Endothelial cell (in vitro differentiated cells): ENCODE results near the gene SLC7A11. TPM values are rescaled to one million over a fixed set of nuclear protein-coding genes. Genes with fewer than 3 reads are reported as not detected.

ENCODE experiments used
- DNase-seq: peaks from one replicate; pipeline ENCODE4 v3.0.0; 2021; ENCODE audit warnings: low spot score
- H3K27ac Mint-ChIP-seq: one replicate; pipeline ENCODE4 v1.8.0; 2021; ENCODE audit warnings: mixed read lengths, inconsistent platforms; ENCODE audit not compliant: unreplicated experiment
- H3K27me3 Mint-ChIP-seq: one replicate; pipeline ENCODE4 v1.8.0; 2021; ENCODE audit warnings: mild to moderate bottlenecking, moderate library complexity, mixed read lengths, inconsistent platforms; ENCODE audit not compliant: unreplicated experiment
- H3K36me3 Mint-ChIP-seq: one replicate; pipeline ENCODE4 v1.8.0; 2021; ENCODE audit warnings: mild to moderate bottlenecking, low read depth, mixed read lengths, inconsistent platforms; ENCODE audit not compliant: unreplicated experiment
- H3K4me1 Mint-ChIP-seq: one replicate; pipeline ENCODE4 v1.8.0; 2021; ENCODE audit warnings: mild to moderate bottlenecking, mixed read lengths, inconsistent platforms; ENCODE audit not compliant: unreplicated experiment
- H3K4me3 Mint-ChIP-seq: one replicate; pipeline ENCODE4 v1.8.0; 2021; ENCODE audit warnings: mild to moderate bottlenecking, mixed read lengths, inconsistent platforms; ENCODE audit not compliant: unreplicated experiment
- H3K9me3 Mint-ChIP-seq: one replicate; pipeline ENCODE4 v1.8.0; 2021; ENCODE audit warnings: mixed read lengths, inconsistent platforms; ENCODE audit not compliant: unreplicated experiment
- total RNA-seq: library from RNA; stranded (reverse); fragmentation: NEBNext Ultra II Directional; extraction: Animal tissue kit (Norgen Biotek cat#: 25700); gene quantifications from one replicate; pipeline ENCODE4 v1.2.1, GENCODE V29; 2021; ENCODE audit not compliant: unreplicated experiment
- TF ChIP-seq, protein P1 (sequence below): fragments of 200-600 bp; sonication (generic); IDR thresholded peaks from one replicate; pipeline ENCODE4 v1.5.0; 2021; ENCODE audit warnings: antibody characterized with exemption; ENCODE audit not compliant: unreplicated experiment

Gene SLC7A11
- total RNA-seq, 1 donor from 2014 or later, result 5.1 TPM

DNA sequence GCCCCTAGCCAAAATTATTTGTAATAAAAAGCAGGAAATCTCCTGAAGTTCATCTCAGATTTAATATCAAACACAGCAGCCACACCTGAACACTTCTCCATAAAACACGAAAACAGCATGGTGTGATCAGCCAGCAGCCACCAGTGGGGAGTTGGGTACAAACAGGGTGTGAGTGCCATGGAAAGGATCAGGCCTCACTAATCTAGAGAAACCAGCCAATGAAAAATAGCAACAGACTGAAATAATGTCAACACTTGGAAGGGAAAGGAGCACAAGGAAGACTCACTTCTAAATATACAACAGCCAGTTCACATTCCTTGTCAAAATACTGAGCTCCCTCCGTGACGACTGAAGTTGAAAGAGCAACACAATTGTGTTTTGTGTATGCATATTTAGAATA is 46.0 kb downstream of the SLC7A11 start:
- H3K4me3 Mint-ChIP-seq, result no peak overlapping the region
- no peaks in the 10 kb centered on the region for H3K9me3 Mint-ChIP-seq
- no peak for DNase-seq
- TF ChIP-seq, protein P1, sequence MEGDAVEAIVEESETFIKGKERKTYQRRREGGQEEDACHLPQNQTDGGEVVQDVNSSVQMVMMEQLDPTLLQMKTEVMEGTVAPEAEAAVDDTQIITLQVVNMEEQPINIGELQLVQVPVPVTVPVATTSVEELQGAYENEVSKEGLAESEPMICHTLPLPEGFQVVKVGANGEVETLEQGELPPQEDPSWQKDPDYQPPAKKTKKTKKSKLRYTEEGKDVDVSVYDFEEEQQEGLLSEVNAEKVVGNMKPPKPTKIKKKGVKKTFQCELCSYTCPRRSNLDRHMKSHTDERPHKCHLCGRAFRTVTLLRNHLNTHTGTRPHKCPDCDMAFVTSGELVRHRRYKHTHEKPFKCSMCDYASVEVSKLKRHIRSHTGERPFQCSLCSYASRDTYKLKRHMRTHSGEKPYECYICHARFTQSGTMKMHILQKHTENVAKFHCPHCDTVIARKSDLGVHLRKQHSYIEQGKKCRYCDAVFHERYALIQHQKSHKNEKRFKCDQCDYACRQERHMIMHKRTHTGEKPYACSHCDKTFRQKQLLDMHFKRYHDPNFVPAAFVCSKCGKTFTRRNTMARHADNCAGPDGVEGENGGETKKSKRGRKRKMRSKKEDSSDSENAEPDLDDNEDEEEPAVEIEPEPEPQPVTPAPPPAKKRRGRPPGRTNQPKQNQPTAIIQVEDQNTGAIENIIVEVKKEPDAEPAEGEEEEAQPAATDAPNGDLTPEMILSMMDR, result no peak
- no peaks in the 10 kb centered on the region for H3K27me3 Mint-ChIP-seq
- peaks cover 11% of the 10 kb centered on the region for H3K4me1 Mint-ChIP-seq
- H3K36me3 Mint-ChIP-seq, result no peaks in the 10 kb centered on the region
- H3K27ac Mint-ChIP-seq, result no peak overlapping the region

DNA sequence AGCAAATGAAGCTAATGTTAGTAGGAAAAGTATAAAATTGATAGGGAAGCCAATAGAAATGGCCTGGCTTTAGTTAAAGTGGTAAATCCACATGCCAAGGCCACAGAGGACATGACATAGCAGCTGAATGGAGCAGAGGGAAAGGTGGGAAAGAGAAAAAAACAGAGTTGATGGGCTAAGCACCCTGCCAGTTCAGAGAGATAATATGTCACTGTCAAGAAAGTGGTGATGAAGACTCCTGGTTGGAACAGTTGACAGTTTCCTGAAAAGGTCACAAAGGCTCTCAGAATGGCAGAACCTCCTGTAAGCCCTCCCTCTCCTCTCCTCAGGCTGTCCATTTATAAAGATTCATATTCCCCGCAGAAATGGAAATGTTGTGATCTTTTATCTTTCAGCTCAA is 48.2 kb downstream of the SLC7A11 start:
- Mint-ChIP-seq H3K9me3 (no peaks in the 10 kb centered on the region), H3K4me3 (no peak overlapping the region), H3K27me3 (no peaks in the 10 kb centered on the region), H3K27ac (no peak overlapping the region), H3K4me1 (peaks cover 4% of the 10 kb centered on the region), H3K36me3 (no peaks in the 10 kb centered on the region)
- no peak for DNase-seq
- TF ChIP-seq, protein P1, result no peak

DNA sequence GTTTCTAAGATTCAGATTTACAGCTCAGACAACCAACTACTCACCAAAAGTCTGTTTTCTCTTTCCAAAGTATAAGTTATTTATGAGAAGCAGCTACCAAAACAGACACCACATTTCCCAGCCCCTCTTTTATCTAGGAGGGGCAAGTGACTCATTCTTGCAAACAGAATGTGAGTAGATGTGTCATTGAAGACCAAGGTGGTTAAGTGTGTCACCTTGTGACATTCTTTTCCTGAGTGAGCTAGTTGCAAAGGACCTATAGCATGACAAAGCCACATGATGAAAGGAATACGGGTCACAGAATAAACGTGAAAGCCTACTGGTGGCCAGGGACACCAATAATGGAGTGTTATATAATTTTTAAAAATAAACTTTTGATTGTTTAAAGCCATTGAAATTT is 50.0 kb downstream of the SLC7A11 start:
- Mint-ChIP-seq H3K4me1 (peaks cover under 1% of the 10 kb centered on the region), H3K27ac (no peak overlapping the region), H3K4me3 (no peak overlapping the region), H3K27me3 (no peaks in the 10 kb centered on the region), H3K9me3 (no peaks in the 10 kb centered on the region), H3K36me3 (no peaks in the 10 kb centered on the region)
- TF ChIP-seq, protein P1, result no peak
- no peak for DNase-seq

DNA sequence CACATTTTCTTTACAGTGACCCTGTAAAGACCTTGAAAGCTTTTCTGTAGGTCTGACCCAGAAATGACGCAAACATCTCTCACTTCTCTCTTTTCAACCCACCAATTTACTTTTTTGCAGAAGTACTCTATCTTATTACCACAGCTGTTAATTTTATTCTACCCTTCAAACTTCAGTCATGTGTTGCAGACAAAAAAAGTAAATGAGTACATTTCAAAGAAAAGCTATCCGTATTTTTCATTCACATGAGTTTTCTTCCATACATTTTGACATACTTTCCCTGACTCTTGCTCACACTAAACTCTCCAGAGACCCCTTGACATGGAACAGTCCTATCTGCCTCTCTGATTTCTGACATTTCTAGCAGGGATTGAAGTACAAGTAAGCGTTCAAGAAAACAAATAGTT is 51.7 kb downstream of the SLC7A11 start:
- H3K4me3 Mint-ChIP-seq, result no peak overlapping the region
- H3K4me1 Mint-ChIP-seq, result peaks cover 13% of the 10 kb centered on the region

DNA sequence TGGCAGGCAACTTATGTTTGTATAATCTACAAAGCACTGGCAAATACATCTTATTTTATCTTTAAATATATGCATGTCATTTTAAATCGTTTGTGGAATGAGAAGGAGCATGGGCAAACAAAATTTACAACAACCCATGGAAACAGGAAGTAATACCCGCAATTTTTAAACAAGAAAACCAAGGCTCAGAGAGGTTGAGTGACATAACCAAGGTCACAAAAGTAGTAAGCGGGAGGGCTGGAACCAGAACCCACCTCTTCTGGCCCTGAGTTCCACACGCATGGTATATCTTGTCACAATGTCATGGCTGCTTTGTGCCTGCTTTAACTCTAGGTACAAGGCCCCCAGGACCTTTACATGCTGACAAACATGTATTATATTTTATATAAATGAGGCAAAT is 52.9 kb downstream of the SLC7A11 start:
- Mint-ChIP-seq H3K4me3 (no peak overlapping the region), H3K36me3 (no peaks in the 10 kb centered on the region), H3K27me3 (no peaks in the 10 kb centered on the region), H3K9me3 (no peaks in the 10 kb centered on the region), H3K4me1 (peaks cover 13% of the 10 kb centered on the region), H3K27ac (no peak overlapping the region)
- DNase-seq, result no peak
- TF ChIP-seq, protein P1, result no peak

More for the DNA sequence above, 51.7 kb downstream of the SLC7A11 start:
- H3K27me3 Mint-ChIP-seq, result no peaks in the 10 kb centered on the region
- no peaks in the 10 kb centered on the region for H3K9me3 Mint-ChIP-seq
- no peaks in the 10 kb centered on the region for H3K36me3 Mint-ChIP-seq
- no peak overlapping the region for H3K27ac Mint-ChIP-seq
- TF ChIP-seq, protein P1, result no peak
- DNase-seq, result no peak
